Hematopoietic multipotent progenitor cell treated with erythropoietin and hydrocortisone succinate and interleukin-3 and kit ligand, for 15 days (in vitro differentiated cells): ENCODE results near the gene PYGM.

Experiments
- DNase-seq: peaks from one replicate; pipeline ENCODE4 v3.0.0-alpha.2; 2015; ENCODE audit warnings: low spot score

PYGM gene

GRCh38 chr11:64767344-64768299 lies 7.8 kb upstream of the PYGM start:
- peak; percentile 80 for DNase-seq

GRCh38 chr11:64766881-64767280 lies 7.1 kb upstream of the PYGM start:
- no peak for DNase-seq

DNA sequence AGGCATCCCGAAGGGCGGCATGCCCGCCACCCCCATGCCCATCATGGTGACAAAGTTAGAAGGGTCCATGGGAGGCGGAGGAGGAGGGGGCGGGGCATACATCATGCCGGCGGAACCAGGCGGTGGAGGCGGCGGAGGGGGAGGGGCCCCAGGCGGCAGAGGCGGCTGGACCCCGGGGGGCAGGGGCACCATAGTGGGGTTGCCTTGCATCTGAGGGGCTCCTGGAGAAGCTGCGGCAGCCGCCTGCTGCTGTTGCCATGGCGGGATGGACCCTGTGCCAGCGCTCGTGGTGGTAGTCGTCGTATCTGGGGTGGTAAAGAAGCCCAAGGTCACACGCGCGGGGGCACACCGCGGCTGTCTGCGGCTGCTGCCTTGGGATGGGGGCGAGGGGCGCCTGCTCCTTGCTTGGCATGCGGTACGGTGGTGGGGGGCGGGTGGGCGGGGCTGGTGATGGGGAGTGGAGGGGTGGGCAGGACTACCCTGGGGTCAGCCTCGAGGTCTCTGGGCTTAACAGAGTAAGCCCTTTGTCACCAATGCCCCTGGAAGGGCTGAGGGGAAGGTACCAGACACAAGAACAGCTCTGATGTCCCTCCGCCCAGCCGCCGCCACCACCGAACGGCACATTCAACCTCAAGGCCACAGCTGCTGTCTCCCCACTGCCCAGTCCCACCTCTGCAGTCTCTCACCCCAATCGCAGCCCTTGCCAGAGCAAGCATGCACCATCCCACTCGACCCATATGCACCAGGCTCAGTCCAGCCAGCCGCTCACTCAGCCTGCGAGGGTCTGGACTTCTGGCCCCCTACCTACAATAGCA lies 6.3 kb upstream of the PYGM start:
- no peak for DNase-seq

DNA sequence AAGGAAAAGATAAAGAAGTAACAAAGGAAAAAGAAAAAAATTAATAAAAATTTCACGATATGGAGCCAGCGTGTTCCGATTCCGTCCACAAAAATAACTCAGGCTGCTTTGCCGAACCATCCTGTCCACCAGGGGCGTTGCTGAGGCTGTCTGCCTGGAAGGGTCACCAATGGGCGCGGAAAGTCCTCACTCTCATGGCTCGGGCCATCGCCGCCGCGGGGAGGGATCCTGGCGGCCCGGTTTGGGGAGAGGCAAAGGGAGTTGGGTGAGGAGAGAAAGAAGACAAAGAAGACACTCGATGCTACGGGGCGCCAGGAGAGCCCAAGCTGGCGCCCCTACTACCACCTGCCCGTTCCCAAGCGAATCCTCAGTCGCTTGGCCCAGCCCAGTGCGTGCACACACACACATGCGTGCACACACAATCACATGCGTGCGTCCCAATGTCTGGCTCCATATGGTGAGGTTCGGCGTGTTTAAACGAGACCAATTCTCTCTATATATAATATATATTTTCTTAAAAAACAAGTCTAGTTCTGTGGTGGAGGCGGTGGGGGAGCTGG lies 5.6 kb upstream of the PYGM start:
- no peak for DNase-seq

DNA sequence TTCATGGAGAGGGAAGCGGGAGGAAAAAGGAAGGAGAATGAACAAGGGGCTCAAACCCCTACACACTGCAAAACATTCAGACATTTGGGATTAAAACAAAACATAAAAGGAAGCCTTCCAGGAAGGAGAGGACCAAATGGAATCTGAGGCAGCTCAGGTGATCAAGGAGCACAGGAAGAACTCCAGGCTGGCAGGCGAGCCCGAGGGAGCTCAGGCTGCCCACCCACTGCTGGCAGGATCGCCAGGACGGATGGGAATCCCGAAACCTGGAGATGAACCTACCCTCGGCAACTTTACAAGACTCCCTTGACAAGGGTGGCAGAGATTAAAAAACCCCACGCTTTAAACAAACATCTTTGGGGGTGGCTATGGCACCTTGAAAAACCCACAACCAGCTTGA lies 5.0 kb upstream of the PYGM start:
- DNase-seq: no peak

GRCh38 chr11:64764040-64764611 lies 4.4 kb upstream of the PYGM start:
- DNase-seq: no peak

DNA sequence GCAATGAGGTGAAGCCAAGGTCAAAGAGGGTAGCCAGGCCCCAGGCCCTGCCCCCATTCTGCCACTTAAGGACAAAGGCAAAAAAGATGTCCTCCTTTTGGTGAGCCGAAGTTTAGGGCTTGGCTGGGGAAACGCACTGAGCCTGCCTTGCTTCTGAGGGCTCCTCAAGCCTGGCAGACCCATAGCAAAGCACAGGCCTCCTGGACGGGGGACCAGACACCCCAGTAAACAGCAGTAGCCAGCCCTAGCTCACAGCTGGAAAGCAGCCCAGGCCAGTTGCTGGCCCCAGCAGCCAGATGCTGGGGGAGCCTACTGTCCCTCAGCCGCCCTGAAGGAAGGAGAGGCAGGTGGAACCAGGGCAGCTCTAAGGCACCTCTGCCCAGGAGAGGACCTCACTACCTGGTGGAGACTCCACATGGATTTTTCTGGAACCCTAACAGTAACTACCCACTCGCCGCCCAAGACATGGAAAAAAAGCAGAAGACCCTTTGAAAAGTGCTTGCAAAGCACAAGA lies 3.8 kb upstream of the PYGM start:
- DNase-seq: no peak

DNA sequence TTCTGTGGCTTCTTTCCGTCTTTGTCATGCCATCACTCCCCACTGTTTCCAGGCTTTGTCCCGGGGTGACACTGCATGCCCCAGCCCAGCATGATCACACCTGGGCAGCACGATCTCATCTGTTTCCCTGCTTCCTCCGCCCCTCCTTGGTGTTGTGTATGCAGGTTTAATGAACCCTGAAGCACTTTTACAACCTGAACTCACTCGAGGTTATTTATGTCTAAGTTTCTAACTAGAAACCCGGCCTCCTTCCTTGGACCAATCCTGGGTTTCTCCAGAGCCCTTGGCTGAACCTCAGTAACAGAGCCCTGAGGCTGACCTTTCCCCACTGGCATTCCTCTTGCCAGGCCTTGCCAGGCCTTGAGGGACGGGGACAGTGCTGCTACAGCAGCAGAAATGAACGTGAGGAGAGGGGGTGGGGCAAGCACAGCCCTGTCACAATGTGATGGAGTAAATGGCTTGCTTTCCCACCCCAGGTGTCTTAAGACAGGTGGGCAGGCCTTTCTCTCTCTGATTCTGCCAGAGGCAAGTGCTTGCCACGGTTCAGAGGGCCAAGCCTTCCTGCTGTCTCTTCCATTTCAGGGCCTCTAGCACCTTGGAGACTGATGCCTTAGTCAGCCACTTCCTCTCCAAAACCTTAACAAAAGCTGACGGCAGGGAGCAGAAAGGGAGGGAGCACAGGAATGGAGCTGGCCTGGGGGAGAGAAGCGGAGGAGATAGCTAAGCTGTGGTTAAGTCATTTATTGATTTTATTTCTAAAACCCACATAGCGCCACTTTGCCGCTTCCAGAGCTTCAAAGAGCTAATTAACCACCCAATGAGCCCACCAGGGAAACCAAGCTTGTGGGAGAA lies 3.1 kb upstream of the PYGM start:
- DNase-seq: no peak

- DNase-seq: no peak
These were observed 2.5 kb upstream of the PYGM start for GRCh38 chr11:64762277-64762673.

- DNase-seq: no peak
These were observed 1.1 kb upstream of the PYGM start for GRCh38 chr11:64760759-64761420.

GRCh38 chr11:64759131-64759721 lies 548 bp downstream of the PYGM start:
- DNase-seq: no peak

DNA sequence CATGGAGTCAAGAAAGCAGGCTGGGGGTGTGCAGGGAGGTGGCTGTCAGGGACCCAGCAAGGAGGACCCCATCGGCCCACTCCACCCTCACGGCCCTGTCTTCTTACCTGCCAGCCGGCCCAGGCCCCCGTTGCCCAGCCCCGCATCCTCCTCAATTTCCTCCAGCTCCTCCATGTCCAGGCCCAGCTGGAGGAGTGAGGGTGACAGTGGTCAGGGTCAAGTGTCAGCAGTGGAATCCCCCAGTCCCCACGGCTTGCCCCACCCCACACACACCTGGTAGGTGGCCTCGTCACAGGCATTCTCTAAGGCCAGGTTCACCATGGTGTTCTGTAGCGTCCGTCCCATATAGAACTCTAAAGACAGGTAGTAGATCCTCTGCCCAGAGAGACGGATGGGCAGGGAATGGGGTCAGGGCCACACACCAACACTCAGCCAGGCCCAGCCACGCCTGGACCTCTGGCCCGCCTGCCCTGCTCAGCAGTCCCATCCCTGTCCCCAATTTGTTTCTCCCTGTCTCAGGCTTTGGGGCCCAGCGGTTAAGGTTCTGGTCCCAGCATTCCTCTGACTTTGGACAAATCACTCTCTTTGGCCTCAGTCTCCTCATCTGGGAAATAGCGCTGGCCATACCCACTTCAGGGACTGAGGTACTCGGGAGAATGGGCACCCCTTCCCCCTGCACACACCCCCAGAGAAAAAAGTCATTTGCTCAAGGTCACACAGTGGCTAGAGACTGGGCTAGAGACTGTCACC lies 1.3 kb downstream of the PYGM start:
- no peak for DNase-seq

GRCh38 chr11:64757549-64758329 lies 2.0 kb downstream of the PYGM start:
- no peak for DNase-seq

DNA sequence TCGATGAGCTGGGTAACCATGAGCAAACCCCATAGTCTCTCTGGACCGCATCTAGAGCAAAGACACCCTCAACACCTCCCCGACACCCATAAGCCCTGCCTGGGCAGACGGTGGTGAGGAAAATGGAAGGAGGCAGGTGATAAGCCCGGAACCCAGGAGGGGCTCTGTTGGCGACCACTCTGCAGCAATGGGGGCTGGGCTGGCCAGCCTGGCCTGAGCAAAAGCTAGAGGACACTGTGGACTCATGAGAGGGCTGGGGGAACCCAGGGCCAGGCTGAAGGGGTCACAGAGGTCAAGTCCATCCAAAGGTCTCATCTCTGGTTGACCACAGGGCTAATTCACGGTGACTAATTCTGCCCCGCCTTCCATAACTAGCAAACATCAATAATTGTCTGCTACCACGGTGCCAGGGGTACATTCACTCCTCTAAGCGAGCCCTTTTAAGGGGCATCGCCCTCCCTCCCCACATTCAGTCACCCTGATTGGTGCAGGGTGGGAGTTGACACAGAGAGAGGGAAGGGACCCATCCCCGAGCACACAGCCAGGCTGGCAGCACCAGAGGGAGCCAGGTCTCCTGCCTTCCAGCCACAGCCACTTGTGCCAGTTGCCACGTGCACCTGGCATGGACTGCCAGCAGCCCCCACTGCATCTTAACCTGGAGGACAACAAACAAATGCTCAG lies 4.0 kb downstream of the PYGM start:
- no peak for DNase-seq

- DNase-seq: no peak
These were observed 4.7 kb downstream of the PYGM start for GRCh38 chr11:64754919-64755662.

DNA sequence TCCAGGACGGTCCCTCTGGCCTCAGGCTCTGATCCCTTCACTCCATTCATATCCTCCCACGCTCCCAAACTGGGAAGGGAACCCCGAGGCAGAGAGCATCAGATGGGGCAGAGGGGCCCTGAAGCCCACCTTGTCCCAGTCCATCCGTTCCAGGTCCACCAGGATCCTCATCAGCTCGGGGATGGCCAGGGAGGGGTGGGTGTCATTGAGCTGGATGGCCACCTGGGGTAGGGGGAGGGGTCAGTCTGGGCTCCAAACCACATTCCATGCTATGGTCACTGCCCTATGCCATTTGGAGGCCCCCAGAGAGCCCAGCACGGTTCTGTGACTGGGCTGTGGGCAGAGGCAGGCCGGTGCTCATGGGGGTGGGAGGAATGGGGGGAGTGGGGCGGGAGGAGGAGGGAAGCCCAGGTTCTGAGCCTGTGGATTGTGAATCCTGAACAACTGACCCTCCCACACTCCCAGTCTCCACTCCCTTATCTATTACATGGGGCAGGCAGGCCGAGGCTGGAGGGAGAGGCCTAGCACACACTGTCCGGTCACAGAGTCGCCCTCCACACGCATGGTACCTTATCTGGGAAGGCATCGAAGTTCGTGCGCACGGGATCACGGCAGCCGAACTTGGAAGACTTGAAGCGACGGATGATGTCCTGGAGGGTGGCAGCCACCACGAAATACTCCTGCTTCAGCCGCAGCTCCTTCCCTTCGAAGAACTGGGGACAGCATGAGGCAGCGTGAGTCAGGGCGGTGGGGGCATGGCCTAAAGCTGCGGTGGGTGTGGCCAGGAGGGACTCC lies 5.5 kb downstream of the PYGM start:
- no peak for DNase-seq
